ENCODE data around the gene GBF1.

DNA sequence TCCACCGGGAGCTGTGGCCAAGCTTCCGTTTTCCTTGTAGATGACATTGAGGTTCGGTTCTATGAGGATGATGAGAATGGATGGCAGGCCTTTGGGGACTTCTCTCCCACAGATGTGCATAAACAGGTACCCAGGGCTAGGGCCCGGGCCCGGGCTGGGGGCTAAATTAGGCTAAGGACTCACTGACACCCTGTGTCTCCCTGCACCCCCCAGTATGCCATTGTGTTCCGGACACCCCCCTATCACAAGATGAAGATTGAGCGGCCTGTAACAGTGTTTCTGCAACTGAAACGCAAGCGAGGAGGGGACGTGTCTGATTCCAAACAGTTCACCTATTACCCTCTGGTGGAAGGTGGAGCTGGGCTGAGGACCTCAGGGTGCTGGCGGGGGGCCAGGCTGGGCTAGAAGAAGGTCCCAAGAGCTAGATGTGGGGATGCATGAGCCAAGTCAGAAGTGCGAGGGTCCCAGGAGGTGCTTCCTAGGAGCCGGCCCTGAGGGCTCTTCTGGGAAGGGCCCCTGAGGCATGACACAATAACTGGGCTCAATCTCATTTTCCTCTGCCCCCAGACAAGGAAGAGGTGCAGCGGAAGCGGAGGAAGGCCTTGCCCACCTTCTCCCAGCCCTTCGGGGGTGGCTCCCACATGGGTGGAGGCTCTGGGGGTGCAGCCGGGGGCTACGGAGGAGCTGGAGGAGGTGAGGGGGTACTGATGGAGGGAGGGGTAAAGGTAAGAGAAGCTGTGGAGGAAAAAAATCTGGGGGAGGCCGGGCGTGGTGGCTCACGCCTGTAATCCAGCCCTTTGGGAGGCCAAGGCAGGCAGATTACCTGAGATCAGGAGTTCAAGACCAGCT lies 153.1 kb downstream of the GBF1 start:
- TF ChIP-seq EZH2 (IDR thresholded peaks at IDR 0.05; ENCODE audit: borderline replicate concordance, low read length) = no peak
- TF ChIP-seq, protein P1, sequence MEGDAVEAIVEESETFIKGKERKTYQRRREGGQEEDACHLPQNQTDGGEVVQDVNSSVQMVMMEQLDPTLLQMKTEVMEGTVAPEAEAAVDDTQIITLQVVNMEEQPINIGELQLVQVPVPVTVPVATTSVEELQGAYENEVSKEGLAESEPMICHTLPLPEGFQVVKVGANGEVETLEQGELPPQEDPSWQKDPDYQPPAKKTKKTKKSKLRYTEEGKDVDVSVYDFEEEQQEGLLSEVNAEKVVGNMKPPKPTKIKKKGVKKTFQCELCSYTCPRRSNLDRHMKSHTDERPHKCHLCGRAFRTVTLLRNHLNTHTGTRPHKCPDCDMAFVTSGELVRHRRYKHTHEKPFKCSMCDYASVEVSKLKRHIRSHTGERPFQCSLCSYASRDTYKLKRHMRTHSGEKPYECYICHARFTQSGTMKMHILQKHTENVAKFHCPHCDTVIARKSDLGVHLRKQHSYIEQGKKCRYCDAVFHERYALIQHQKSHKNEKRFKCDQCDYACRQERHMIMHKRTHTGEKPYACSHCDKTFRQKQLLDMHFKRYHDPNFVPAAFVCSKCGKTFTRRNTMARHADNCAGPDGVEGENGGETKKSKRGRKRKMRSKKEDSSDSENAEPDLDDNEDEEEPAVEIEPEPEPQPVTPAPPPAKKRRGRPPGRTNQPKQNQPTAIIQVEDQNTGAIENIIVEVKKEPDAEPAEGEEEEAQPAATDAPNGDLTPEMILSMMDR (conservative IDR thresholded peaks at IDR 0.05 in 1 of 2, IDR thresholded peaks at IDR 0.05 in 1 of 2; ENCODE audit: extremely low read depth in 1 of 2, insufficient read depth in 1 of 2, low read depth in 1 of 2, low read length in 2 of 2) = no peak

All from mammary epithelial cell (primary cell).